Measurements from ENCODE around the gene SUPT16H. TPM values are rescaled to one million over a fixed set of nuclear protein-coding genes. Genes with fewer than 3 reads are reported as not detected.

The SUPT16H gene
- total and polyA plus RNA-seq, 2 of the 13 experiments (the other 11 are each of a cell fraction or from before 2014, with no cell fraction given): 77.5 to 230 TPM

- TF ChIP-seq AKNA (CRISPR knock-in tag; IDR thresholded peaks at IDR 0.05; ENCODE audit: borderline replicate concordance): no peak
- no peak for TF ChIP-seq XRCC5 (optimal IDR thresholded peaks at IDR 0.05; ENCODE audit: low read length)
- TF ChIP-seq HBP1 (CRISPR knock-in tag; IDR thresholded peaks at IDR 0.05; ENCODE audit: low read depth): no peak
- no peak for TF ChIP-seq TRIM24 (CRISPR knock-in tag; IDR thresholded peaks at IDR 0.05)
- 0 out of 2 replicates have a peak, but pooled peaks have one; percentile 44 for TF ChIP-seq MIER3 (CRISPR knock-in tag; IDR thresholded peaks at IDR 0.05; ENCODE audit: borderline replicate concordance)
- TF ChIP-seq PRPF4 (IDR thresholded peaks at IDR 0.05; ENCODE audit: low read depth, low read length, poor library complexity, severe bottlenecking): no peak
- TF ChIP-seq ZNF329 (CRISPR knock-in tag; IDR thresholded peaks at IDR 0.05; ENCODE audit: low read depth): no peak
- no peak for TF ChIP-seq RNF219 (CRISPR knock-in tag; IDR thresholded peaks at IDR 0.05)
- TF ChIP-seq HNF4A (CRISPR knock-in tag; IDR thresholded peaks at IDR 0.05): peak; percentile 67
- peak in 1 of 2 experiments; percentile 59; a peak in 2 of 4 replicates for TF ChIP-seq EP300 (IDR thresholded peaks at IDR 0.05; ENCODE audit: low read depth in 2 of 2, low read length in 2 of 2)
- TF ChIP-seq EP300 (CRISPR knock-in tag; IDR thresholded peaks at IDR 0.05; ENCODE audit: borderline replicate concordance): no peak
- TF ChIP-seq NCOA1 (CRISPR knock-in tag; IDR thresholded peaks at IDR 0.05): 0 out of 2 replicates have a peak, but pooled peaks have one; percentile 31
- TF ChIP-seq GATAD2A (CRISPR knock-in tag; IDR thresholded peaks at IDR 0.05): peak; percentile 56; the same call in 1 of the 2 replicates
- 0 out of 2 replicates have a peak, but pooled peaks have one; percentile 1 for TF ChIP-seq NR2F2 (IDR thresholded peaks at IDR 0.05; ENCODE audit: borderline replicate concordance, low read depth)
- no peak for TF ChIP-seq ZBTB4 (CRISPR knock-in tag; IDR thresholded peaks at IDR 0.05; ENCODE audit: borderline replicate concordance)
- TF ChIP-seq CREM (IDR thresholded peaks at IDR 0.05): no peak
- no peak for TF ChIP-seq CREM (CRISPR knock-in tag; IDR thresholded peaks at IDR 0.05)
- peak; percentile 32; the same call in 1 of the 2 replicates for TF ChIP-seq TCF7 (IDR thresholded peaks at IDR 0.05; ENCODE audit: low read depth)
Observed at GRCh38 chr14:21302013-21302835, 81.6 kb downstream of the SUPT16H start (continued).

Data from HepG2 (cell line).